ENCODE measurements around the gene SLC22A15.
"Not testable (repeated sequence)": the region's sequence is repeated elsewhere in the genome, so short reads cannot be mapped to it uniquely, and the experiment has no call there.

DNA sequence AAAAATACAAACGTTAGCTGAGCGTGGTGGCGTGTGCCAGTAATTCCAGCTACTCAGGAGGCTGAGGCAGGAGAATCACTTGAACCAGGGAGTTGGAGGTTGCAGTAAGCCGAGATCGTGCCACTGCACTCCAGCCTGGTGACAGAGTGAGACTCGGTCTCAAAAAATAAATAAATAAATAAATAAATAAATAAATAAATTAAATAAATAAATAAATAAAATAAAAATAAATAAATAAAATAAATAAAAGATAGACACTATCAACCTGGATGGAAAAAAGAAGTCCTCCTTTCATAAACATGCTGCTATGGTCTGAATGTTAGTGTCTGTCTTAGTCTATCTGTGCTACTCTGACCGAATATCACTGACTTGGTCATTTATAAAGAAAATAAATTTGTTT is 4.5 kb upstream of the SLC22A15 start:
- TF ChIP-seq CTCF (conservative IDR thresholded peaks at IDR 0.05; ENCODE audit: low read depth in 2 of 2); EZH2phosphoT487 (IDR thresholded peaks at IDR 0.05; ENCODE audit: unreplicated experiment); POLR2AphosphoS5 (IDR thresholded peaks at IDR 0.05; ENCODE audit: low read depth); EZH2 (IDR thresholded peaks at IDR 0.05; ENCODE audit: low read depth, unreplicated experiment); ZNF462 (CRISPR knock-in tag; IDR thresholded peaks at IDR 0.05); STAT1 (IDR thresholded peaks at IDR 0.05; ENCODE audit: unreplicated experiment); JUNB (IDR thresholded peaks at IDR 0.05; ENCODE audit: unreplicated experiment); REST (IDR thresholded peaks at IDR 0.05; ENCODE audit: unreplicated experiment); ZNF114 (CRISPR knock-in tag; IDR thresholded peaks at IDR 0.05): not testable (repeated sequence)

All from GM23338 (cell line).